ENCODE results near the gene OR52E5.

Gene OR52E5

GRCh38 chr11:5932671-5933070 is 39.7 kb downstream of the OR52E5 start:
- FAIRE-seq (no peak), DNase-seq (ENCODE audit: insufficient read length, low spot score) (no peak)

DNA sequence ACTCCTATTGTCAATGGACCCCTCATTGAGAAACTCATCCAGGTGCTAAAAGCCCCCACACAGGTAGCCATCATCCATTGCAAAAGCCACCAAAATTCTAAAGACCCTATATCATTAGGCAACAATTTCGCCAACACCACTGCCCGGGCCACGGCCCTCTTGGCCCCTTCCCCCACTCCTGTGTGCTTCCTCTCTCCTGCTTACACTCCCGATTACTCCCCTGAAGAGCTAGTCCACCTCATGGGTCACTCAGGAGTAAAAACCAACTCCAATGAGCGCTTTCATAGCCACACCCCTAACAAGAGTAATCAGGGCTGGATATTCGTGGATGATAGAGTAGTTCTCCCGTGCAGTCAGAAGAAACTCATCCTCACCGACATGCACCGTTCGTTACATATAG is 40.1 kb downstream of the OR52E5 start:
- DNase-seq (ENCODE audit: insufficient read length, low spot score), result no peak
- no peak for FAIRE-seq

- FAIRE-seq, result no peak
These were observed 45.0 kb downstream of the OR52E5 start for GRCh38 chr11:5937868-5938602.

GRCh38 chr11:5938603-5938965 is 45.6 kb downstream of the OR52E5 start:
- FAIRE-seq, result no peak
- no peak for DNase-seq (ENCODE audit: insufficient read length, low spot score)

More at GRCh38 chr11:5937868-5938602, 45.0 kb downstream of the OR52E5 start:
- DNase-seq (ENCODE audit: insufficient read length, low spot score), result no peak

- DNase-seq (ENCODE audit: insufficient read length, low spot score) (no peak), FAIRE-seq (no peak)
These were observed 47.7 kb downstream of the OR52E5 start for GRCh38 chr11:5940748-5941147.

DNA sequence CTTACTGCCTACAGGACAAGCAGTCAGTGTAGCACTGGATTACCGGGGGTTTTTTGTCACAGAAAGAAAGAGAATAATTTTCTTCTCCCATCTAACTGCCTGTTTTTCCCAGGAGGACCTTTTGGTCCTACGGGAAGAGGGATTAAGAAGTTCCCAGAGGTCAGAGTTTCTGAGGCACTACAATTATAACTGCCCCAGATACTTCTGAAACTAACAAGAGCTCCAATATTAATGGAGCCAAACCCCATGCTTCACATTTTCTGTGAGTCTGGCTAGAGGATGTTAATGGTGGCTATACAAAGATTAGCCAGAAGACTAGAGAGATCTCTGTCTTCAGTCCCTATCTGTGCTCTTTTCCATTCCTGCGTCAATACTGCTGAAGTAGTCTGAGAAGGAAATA is 48.9 kb downstream of the OR52E5 start, which contains the start of gene OR56A3:
TSS of gene OR56A3 (plus strand) at position 301 of the 400 bp plus-strand sequence. CDS start 5,096 bp downstream, outside the sequence.
- FAIRE-seq (no peak), DNase-seq (ENCODE audit: insufficient read length, low spot score) (no peak)
